HEK293T (cell line): Measurements from ENCODE around the gene IZUMO2.

Experiments
- CTCF ChIA-PET: fragments of 350-600 bp; formaldehyde crosslinking; extraction: SDS; loops from one replicate; lab custom pipeline; 2021; ENCODE audit warnings: antibody characterized with exemption, inconsistent platforms; lab: Yijun Ruan, JAX
- POLR2A ChIA-PET: fragments of 350-600 bp; formaldehyde crosslinking; extraction: SDS; loops from one replicate; lab custom pipeline; 2020; ENCODE audit warnings: antibody characterized with exemption, inconsistent platforms; lab: Yijun Ruan, JAX
- DNase-seq: peaks from one replicate; pipeline ENCODE4 v3.0.0; 2012; ENCODE audit warnings: mixed read lengths; ENCODE audit errors: extremely low spot score
- ARNT ChIP-seq: fragments of 450-650 bp; IDR thresholded peaks from 2 replicates; pipeline ENCODE4 v1.6.1; 2017; ENCODE audit warnings: mild to moderate bottlenecking
- BHLHE40 ChIP-seq: fragments of 450-650 bp; IDR thresholded peaks from 2 replicates; pipeline ENCODE4 v1.6.1; 2016; ENCODE audit warnings: mild to moderate bottlenecking, moderate library complexity, borderline replicate concordance
- CTBP1 ChIP-seq: fragments of 450-650 bp; IDR thresholded peaks from 2 replicates; pipeline ENCODE4 v1.6.1; 2016; ENCODE audit warnings: borderline replicate concordance
- ELF4 ChIP-seq: fragments of 450-650 bp; IDR thresholded peaks from 2 replicates; pipeline ENCODE4 v1.6.1; 2017; ENCODE audit warnings: antibody characterized with exemption
- FOXA1 ChIP-seq: fragments of 450-650 bp; IDR thresholded peaks from 2 replicates; pipeline ENCODE4 v1.6.1; 2016; ENCODE audit warnings: mild to moderate bottlenecking
- FOXK2 ChIP-seq: fragments of 450-650 bp; IDR thresholded peaks from 2 replicates; pipeline ENCODE4 v1.6.1; 2016; ENCODE audit warnings: mild to moderate bottlenecking
- FOXM1 ChIP-seq: fragments of 450-650 bp; IDR thresholded peaks from 2 replicates; pipeline ENCODE4 v1.6.1; 2017; ENCODE audit warnings: mild to moderate bottlenecking, borderline replicate concordance
- HDGF ChIP-seq: fragments of 450-650 bp; IDR thresholded peaks from 2 replicates; pipeline ENCODE4 v1.6.1; 2017; ENCODE audit warnings: antibody characterized with exemption, borderline replicate concordance
- L3MBTL2 ChIP-seq: fragments of 450-650 bp; conservative IDR thresholded peaks from 2 replicates; pipeline ENCODE4 v1.6.1; 2016; ENCODE audit warnings: mild to moderate bottlenecking
- LEF1 ChIP-seq: fragments of 450-650 bp; IDR thresholded peaks from 2 replicates; pipeline ENCODE4 v1.6.1; 2017; ENCODE audit warnings: mild to moderate bottlenecking, borderline replicate concordance
- NFRKB ChIP-seq: fragments of 450-650 bp; IDR thresholded peaks from 2 replicates; pipeline ENCODE4 v1.6.1; 2016; ENCODE audit warnings: mild to moderate bottlenecking, moderate library complexity
- SP1 ChIP-seq: fragments of 450-650 bp; IDR thresholded peaks from 2 replicates; pipeline ENCODE4 v1.6.1; 2017
- SUZ12 ChIP-seq: fragments of 450-650 bp; IDR thresholded peaks from 2 replicates; pipeline ENCODE4 v1.6.1; 2016; ENCODE audit warnings: mild to moderate bottlenecking
- TARDBP ChIP-seq: fragments of 450-650 bp; IDR thresholded peaks from 2 replicates; pipeline ENCODE4 v1.6.1; 2016
- ZNF384 ChIP-seq: fragments of 450-650 bp; IDR thresholded peaks from 2 replicates; pipeline ENCODE4 v1.6.1; 2016
- TF ChIP-seq, protein P1 (sequence below): fragments of 450-650 bp; IDR thresholded peaks from 2 replicates; pipeline ENCODE4 v1.6.1; 2016

Gene IZUMO2

DNA sequence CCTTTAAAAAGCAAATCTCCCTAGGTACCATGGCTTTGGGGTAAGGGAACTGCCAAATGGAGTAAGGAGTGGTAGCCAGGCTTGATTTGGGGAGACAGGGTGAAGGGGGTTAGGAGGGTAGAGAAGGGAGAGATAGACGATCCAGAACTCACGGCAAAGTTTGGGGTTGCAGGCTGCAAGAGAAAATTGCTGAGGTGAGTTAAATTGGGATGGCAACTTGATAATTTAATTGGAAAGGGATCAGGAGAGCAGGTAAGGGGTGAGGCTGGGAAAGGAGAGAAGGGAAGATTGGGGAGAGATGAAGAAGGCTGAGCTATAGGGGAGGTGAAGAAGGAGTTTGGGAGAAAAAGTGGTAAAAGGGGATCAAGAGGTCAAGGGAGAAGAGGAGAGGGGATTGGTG lies 4.0 kb downstream of the IZUMO2 start:
- DNase-seq: no peak
- ChIA-PET CTCF (no interaction called here), POLR2A (no interaction called here)
- TF ChIP-seq L3MBTL2: no peak
- no peak for TF ChIP-seq ARNT
- TF ChIP-seq ZNF384: no peak
- no peak for TF ChIP-seq HDGF
- TF ChIP-seq SUZ12: no peak
- no peak for TF ChIP-seq LEF1
- TF ChIP-seq ELF4: no peak
- TF ChIP-seq NFRKB: no peak
- no peak for TF ChIP-seq SP1
- TF ChIP-seq, protein P1, sequence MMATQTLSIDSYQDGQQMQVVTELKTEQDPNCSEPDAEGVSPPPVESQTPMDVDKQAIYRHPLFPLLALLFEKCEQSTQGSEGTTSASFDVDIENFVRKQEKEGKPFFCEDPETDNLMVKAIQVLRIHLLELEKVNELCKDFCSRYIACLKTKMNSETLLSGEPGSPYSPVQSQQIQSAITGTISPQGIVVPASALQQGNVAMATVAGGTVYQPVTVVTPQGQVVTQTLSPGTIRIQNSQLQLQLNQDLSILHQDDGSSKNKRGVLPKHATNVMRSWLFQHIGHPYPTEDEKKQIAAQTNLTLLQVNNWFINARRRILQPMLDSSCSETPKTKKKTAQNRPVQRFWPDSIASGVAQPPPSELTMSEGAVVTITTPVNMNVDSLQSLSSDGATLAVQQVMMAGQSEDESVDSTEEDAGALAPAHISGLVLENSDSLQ: no peak
- TF ChIP-seq CTBP1: no peak

DNA sequence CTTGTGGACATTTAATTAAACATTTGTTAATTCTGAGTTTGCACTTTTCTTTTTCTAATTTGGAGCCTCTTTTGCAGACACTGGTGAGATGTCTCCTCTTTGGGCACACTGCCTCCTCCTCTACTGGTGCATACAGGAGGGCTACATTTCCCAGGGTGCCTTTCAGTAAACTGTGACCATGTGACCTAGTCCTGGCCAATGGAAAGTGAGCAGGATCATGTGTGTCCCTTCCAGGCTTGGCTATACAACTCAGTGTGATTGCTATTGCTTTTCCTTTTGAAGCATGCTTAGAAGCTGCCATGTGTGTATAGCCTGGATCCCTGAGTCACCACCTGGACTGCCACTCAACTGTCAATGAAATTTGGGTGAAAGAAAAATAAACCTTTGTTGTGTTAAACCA lies 4.5 kb downstream of the IZUMO2 start:
- DNase-seq: no peak
- CTCF ChIA-PET: no interaction called here
- POLR2A ChIA-PET: no interaction called here
- TF ChIP-seq FOXM1: no peak
- TF ChIP-seq BHLHE40: no peak
- TF ChIP-seq HDGF: no peak
- no peak for TF ChIP-seq LEF1
- TF ChIP-seq TARDBP: no peak
- TF ChIP-seq CTBP1: no peak
- TF ChIP-seq L3MBTL2: no peak
- no peak for TF ChIP-seq FOXA1
- TF ChIP-seq ARNT: no peak
- no peak for TF ChIP-seq ZNF384
- no peak for TF ChIP-seq ELF4

DNA sequence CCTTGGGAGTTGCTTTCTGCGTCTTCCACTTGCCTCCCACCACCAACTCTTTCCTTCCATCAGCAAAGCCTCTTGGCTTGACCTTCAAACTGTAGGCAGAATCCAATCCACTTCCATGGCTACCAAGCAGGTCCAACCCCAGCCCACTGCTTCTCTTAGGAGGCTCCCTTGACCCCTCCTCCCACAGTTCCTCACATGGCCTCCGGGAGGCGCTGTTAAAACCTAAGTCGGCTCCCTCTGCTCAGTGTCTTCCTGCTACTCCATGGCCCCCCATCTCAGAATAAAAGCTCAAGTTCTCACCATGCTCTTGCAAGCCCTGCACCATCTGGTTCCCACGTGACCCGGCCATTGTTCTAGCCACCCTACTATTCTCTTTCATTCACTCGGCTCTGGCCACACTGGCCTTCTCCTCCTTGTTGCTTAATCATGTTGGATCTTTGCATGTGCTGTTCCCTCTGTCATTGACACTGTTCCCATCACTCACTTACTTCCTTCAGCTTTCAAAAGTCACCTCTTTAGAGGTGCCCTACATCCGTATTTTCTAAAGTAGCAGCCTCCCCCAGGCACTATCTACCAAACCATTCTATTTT lies 7.5 kb downstream of the IZUMO2 start:
- CTCF ChIA-PET: interaction anchor here (0.6 kb wide), 1 partner anchor 61 kb away, joined by 6 read pairs; no protein-coding TSS in a partner anchor
- TF ChIP-seq FOXM1: no peak
- no peak for TF ChIP-seq FOXA1
- no peak for TF ChIP-seq SP1
- DNase-seq: peak; percentile 36
- POLR2A ChIA-PET: no interaction called here

DNA sequence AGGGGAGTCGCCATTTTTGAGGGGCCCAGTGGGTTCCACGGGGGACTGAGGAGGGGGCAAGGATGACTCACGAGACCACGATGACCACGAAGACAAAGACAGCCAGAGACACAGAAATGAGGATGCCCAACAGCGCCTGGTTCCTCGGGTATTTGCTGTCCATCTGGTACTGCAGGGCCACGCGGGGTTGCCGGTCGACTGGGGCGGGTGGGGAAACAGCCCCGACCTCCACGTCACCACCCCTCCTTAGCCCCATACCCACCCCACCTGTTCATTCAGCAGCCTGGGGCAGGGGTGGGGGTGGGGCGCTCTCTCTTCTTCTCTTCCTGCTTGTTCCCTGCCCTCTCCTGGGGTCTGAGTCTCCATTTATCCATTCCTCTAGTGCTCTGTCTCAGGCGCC lies 8.6 kb downstream of the IZUMO2 start:
- CTCF ChIA-PET: no interaction called here
- POLR2A ChIA-PET: no interaction called here
- TF ChIP-seq NFRKB (no peak), FOXM1 (no peak), HDGF (no peak), LEF1 (no peak), BHLHE40 (no peak), ARNT (no peak), FOXK2 (no peak), ZNF384 (no peak), SP1 (no peak), TARDBP (no peak)
- TF ChIP-seq, protein P1: no peak
- no peak for DNase-seq

DNA sequence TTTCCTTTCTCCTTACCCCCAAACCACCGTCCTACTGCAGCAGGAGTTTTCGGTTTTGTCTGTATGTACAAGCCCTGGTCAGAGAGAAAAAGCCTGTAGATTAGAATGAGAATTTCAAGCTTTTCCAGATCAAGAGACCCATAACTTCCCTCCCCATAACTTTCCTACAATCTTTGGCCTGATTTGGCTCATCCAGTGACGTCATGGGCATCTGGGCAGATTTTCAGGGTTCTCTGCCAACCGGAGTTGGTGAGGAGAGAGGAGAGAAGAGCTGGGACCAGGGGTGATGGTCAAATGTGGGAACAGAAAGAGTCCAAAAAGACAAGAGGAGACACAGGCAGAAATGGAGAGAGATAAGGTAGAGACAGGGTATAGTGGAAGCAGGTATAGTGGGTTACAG lies 10.5 kb downstream of the IZUMO2 start:
- ChIA-PET POLR2A (no interaction called here), CTCF (no interaction called here)
- DNase-seq: no peak
- TF ChIP-seq L3MBTL2 (no peak), TARDBP (no peak), ZNF384 (no peak), FOXA1 (no peak), BHLHE40 (no peak), ELF4 (no peak)
- TF ChIP-seq, protein P1: no peak

DNA sequence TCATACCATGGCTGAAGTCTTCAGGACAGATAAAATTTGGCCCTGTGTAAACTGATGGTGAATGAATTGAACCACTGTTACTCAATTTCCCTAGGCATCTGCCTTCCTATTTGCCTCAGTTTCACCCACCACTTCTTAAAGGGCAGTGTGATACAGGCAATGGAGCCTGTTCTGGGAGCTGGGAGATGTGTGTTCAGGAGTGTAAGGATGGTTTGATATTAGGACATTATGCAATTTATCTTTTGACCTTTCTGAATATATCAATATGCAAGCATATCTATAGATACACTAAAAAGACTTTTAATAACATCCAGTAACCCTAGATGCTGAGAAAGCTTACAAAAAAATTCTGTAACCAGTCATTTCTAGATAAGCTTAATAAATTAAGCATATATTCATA lies 14.6 kb downstream of the IZUMO2 start:
- CTCF ChIA-PET: interaction anchor here (1.2 to 3.4 kb wide), 3 partner anchors 110 to 180 kb away, joined by 3 to 14 read pairs (median 4); no protein-coding TSS in a partner anchor
- POLR2A ChIA-PET: interaction anchor here (0.8 to 1.0 kb wide), 2 partner anchors 55 to 181 kb away, joined by 3 to 4 read pairs; partner anchors contain the start of genes KCNC3 and MYH14
- no peak for DNase-seq
- TF ChIP-seq, protein P1: no peak
- TF ChIP-seq ZNF384: no peak
- TF ChIP-seq CTBP1: no peak
- no peak for TF ChIP-seq FOXK2
- no peak for TF ChIP-seq FOXA1
